ENCODE measurements around the gene LMBR1.

- TF ChIP-seq, protein P1, sequence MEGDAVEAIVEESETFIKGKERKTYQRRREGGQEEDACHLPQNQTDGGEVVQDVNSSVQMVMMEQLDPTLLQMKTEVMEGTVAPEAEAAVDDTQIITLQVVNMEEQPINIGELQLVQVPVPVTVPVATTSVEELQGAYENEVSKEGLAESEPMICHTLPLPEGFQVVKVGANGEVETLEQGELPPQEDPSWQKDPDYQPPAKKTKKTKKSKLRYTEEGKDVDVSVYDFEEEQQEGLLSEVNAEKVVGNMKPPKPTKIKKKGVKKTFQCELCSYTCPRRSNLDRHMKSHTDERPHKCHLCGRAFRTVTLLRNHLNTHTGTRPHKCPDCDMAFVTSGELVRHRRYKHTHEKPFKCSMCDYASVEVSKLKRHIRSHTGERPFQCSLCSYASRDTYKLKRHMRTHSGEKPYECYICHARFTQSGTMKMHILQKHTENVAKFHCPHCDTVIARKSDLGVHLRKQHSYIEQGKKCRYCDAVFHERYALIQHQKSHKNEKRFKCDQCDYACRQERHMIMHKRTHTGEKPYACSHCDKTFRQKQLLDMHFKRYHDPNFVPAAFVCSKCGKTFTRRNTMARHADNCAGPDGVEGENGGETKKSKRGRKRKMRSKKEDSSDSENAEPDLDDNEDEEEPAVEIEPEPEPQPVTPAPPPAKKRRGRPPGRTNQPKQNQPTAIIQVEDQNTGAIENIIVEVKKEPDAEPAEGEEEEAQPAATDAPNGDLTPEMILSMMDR (conservative IDR thresholded peaks at IDR 0.05 in 1 of 2, IDR thresholded peaks at IDR 0.05 in 1 of 2; ENCODE audit: low read depth in 1 of 2, low read length in 2 of 2), result no peak
- no peak for TF ChIP-seq EZH2 (IDR thresholded peaks at IDR 0.05; ENCODE audit: low read length, missing control alignments)
Measured at GRCh38 chr7:156875766-156876165, 17.2 kb downstream of the LMBR1 start.

Data from fibroblast of lung (primary cell).